ENCODE data around the gene EDAR. TPM values are rescaled to one million over a fixed set of nuclear protein-coding genes. Genes with fewer than 3 reads are reported as not detected.

EDAR gene
- total RNA-seq, 4 donors from 2014 or later = 0.38 to 5.0 (median 0.88) TPM; not detected in 1

- TF ChIP-seq CTCF (IDR thresholded peaks at IDR 0.05) (peak in 4 of 6 experiments; percentile 11 to 55 (median 50)), POLR2A (IDR thresholded peaks at IDR 0.05) (no peak)
- DNase-seq = no peak
- Histone ChIP-seq H3K9me3 (no peaks in the 10 kb centered on the region), H3K36me3 (no peaks in the 10 kb centered on the region), H3K4me1 (no peaks in the 10 kb centered on the region), H3K27me3 (no peaks in the 10 kb centered on the region), H3K27ac (no peak overlapping the region), H3K4me3 (no peak overlapping the region)
Observed at GRCh38 chr2:108855194-108855593, 133.8 kb downstream of the EDAR start.

- Histone ChIP-seq H3K27ac (no peak overlapping the region), H3K27me3 (no peaks in the 10 kb centered on the region), H3K36me3 (no peaks in the 10 kb centered on the region), H3K9me3 (no peaks in the 10 kb centered on the region), H3K4me3 (no peak overlapping the region), H3K4me1 (no peaks in the 10 kb centered on the region)
- no peak for DNase-seq
- TF ChIP-seq CTCF (IDR thresholded peaks at IDR 0.05) (no peak), POLR2A (IDR thresholded peaks at IDR 0.05) (no peak)
Observed at GRCh38 chr2:108854484-108854883, 134.5 kb downstream of the EDAR start.

GRCh38 chr2:108853421-108853820 is 135.6 kb downstream of the EDAR start:
- H3K27me3 ChIP-seq = no peaks in the 10 kb centered on the region
- no peaks in the 10 kb centered on the region for H3K4me1 ChIP-seq
- H3K4me3 ChIP-seq = no peak overlapping the region
- no peak overlapping the region for H3K27ac ChIP-seq
- no peak for DNase-seq
- H3K36me3 ChIP-seq = no peaks in the 10 kb centered on the region
- TF ChIP-seq POLR2A (IDR thresholded peaks at IDR 0.05) (no peak), CTCF (IDR thresholded peaks at IDR 0.05) (no peak)
- no peaks in the 10 kb centered on the region for H3K9me3 ChIP-seq

- H3K4me1 ChIP-seq = no peaks in the 10 kb centered on the region
- DNase-seq = no peak
- H3K9me3 ChIP-seq = no peaks in the 10 kb centered on the region
- TF ChIP-seq POLR2A (IDR thresholded peaks at IDR 0.05) (no peak), CTCF (IDR thresholded peaks at IDR 0.05) (no peak)
- no peaks in the 10 kb centered on the region for H3K36me3 ChIP-seq
- no peak overlapping the region for H3K4me3 ChIP-seq
- H3K27ac ChIP-seq = no peak overlapping the region
- H3K27me3 ChIP-seq = no peaks in the 10 kb centered on the region
Observed at GRCh38 chr2:108852375-108852774, 136.6 kb downstream of the EDAR start.

- Histone ChIP-seq H3K4me3 (no peak overlapping the region), H3K27ac (no peak overlapping the region), H3K36me3 (no peaks in the 10 kb centered on the region), H3K9me3 (no peaks in the 10 kb centered on the region), H3K27me3 (no peaks in the 10 kb centered on the region), H3K4me1 (no peaks in the 10 kb centered on the region)
- TF ChIP-seq CTCF (IDR thresholded peaks at IDR 0.05) = no peak
- no peak for TF ChIP-seq POLR2A (IDR thresholded peaks at IDR 0.05)
- no peak for DNase-seq
Observed at GRCh38 chr2:108847000-108847399, 142.0 kb downstream of the EDAR start.

- Histone ChIP-seq H3K4me3 (no peak overlapping the region), H3K9me3 (no peaks in the 10 kb centered on the region), H3K36me3 (no peaks in the 10 kb centered on the region), H3K27me3 (no peaks in the 10 kb centered on the region), H3K4me1 (no peaks in the 10 kb centered on the region), H3K27ac (no peak overlapping the region)
- TF ChIP-seq CTCF (IDR thresholded peaks at IDR 0.05) = no peak
- no peak for TF ChIP-seq POLR2A (IDR thresholded peaks at IDR 0.05)
- no peak for DNase-seq
Observed at GRCh38 chr2:108845923-108846322, 143.1 kb downstream of the EDAR start.

Data from Peyer's patch (tissue), 4 donors.